ENCODE results near the gene FAM236C. TPM values are rescaled to one million over a fixed set of nuclear protein-coding genes. Genes with fewer than 3 reads are reported as not detected.
"Not testable (repeated sequence)": the region's sequence is repeated elsewhere in the genome, so short reads cannot be mapped to it uniquely, and the experiment has no call there.

FAM236C gene
- total RNA-seq, result not detected
- not detected for polyA plus RNA-seq

- intact Hi-C loops (cut with micrococcal nuclease); H3K4me1 ChIP-seq (ENCODE audit: insufficient read depth, low read length); H3K4me1 Mint-ChIP-seq; H3K9me3 ChIP-seq (ENCODE audit: control insufficient read depth in 1 of 2, low read length in 2 of 2); H3K27ac ChIP-seq (ENCODE audit: low read depth, low read length); DNase-seq; H3K4me3 Mint-ChIP-seq; H3K4me3 ChIP-seq (ENCODE audit: low read length in 2 of 2); H3K27me3 Mint-ChIP-seq; POLR2A ChIA-PET (ENCODE audit: partially characterized antibody); H3K27me3 ChIP-seq (ENCODE audit: insufficient read depth, low read length); H3K36me3 Mint-ChIP-seq; H3K36me3 ChIP-seq (ENCODE audit: insufficient read depth, low read length); CTCF ChIA-PET (ENCODE audit: partially characterized antibody); H3K27ac Mint-ChIP-seq; H3K9me3 Mint-ChIP-seq: not testable (repeated sequence)
Measured at GRCh38 chrX:72912315-72912714, at the start of gene FAM236C. Gene FAM236C (plus strand): TSS chrX:72912615. CDS start chrX:72912715, 100 bp downstream.

DNA sequence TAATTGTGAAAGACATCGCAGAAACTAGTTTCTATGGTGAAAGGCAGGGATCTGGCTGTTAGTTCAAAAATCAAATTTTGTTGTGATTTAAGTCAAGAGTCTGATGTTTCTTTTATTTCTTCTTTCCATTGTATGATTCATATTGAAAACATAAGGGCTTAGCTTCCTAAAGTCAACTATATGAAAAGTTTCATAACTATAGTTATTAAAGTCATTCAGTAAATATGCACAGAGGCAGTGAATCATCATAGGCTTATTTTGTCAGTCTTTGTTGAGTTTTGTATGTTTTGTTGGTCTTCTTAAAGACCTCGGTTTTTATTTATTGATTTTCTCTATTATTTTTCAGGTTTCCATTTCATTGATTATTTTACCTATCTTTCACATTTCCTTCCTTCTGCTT, 29.5 kb upstream of the FAM236C start:
- intact Hi-C loops (cut with micrococcal nuclease); H3K27me3 Mint-ChIP-seq; DNase-seq; H3K9me3 ChIP-seq (ENCODE audit: control insufficient read depth in 1 of 2, low read length in 2 of 2); H3K27ac Mint-ChIP-seq; POLR2A ChIA-PET (ENCODE audit: partially characterized antibody); H3K36me3 Mint-ChIP-seq; H3K36me3 ChIP-seq (ENCODE audit: insufficient read depth, low read length); H3K4me1 Mint-ChIP-seq; CTCF ChIA-PET (ENCODE audit: partially characterized antibody); H3K4me1 ChIP-seq (ENCODE audit: insufficient read depth, low read length); H3K27ac ChIP-seq (ENCODE audit: low read depth, low read length); H3K27me3 ChIP-seq (ENCODE audit: insufficient read depth, low read length); H3K4me3 ChIP-seq (ENCODE audit: low read length in 2 of 2); H3K4me3 Mint-ChIP-seq; H3K9me3 Mint-ChIP-seq: not testable (repeated sequence)

DNA sequence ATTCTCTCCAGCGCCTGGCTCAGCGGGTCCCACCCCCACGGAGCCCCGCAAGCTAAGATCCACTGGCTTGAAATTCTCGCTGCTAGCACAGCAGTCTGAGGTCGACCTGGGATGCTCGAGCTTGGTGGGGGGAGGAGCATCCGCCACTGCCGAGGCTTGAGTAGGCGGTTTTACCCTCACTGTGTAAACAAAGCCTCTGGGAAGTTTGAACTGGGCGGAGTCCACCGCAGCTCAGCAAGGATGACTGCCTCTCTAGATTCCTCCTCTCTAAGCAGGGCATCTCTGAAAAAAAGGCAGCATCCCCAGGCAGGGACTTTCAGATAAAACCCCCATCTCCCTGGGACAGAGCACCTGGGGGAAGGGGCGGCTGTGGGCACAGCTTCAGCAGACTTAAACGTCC, 22.7 kb upstream of the FAM236C start:
- H3K27me3 ChIP-seq (ENCODE audit: insufficient read depth, low read length); H3K4me3 Mint-ChIP-seq; H3K4me1 Mint-ChIP-seq; H3K4me1 ChIP-seq (ENCODE audit: insufficient read depth, low read length); H3K27ac ChIP-seq (ENCODE audit: low read depth, low read length); H3K27me3 Mint-ChIP-seq; DNase-seq; H3K4me3 ChIP-seq (ENCODE audit: low read length in 2 of 2); H3K36me3 ChIP-seq (ENCODE audit: insufficient read depth, low read length); CTCF ChIA-PET (ENCODE audit: partially characterized antibody); H3K36me3 Mint-ChIP-seq; POLR2A ChIA-PET (ENCODE audit: partially characterized antibody); H3K27ac Mint-ChIP-seq; H3K9me3 ChIP-seq (ENCODE audit: control insufficient read depth in 1 of 2, low read length in 2 of 2); H3K9me3 Mint-ChIP-seq; intact Hi-C loops (cut with micrococcal nuclease): not testable (repeated sequence)

DNA sequence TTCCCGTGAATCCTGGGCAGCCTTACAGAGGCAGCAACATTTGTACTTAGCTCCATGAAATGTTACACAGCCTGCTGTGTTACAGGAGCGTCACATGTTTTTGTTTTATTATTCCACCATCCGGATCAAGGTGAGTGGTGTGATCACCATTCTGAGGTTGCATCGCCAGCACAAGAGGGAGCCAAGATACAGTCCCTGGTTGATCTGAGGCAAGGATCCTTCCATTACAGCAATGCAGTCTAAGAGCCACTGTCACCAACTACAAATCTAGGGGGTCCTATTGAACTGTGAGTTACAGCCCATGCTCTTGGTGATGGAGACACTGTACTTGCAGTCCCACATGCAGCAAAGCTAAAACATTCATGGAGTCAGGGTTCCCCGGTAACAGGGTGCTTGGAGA, 3.7 kb downstream of the FAM236C start:
- intact Hi-C loops (cut with micrococcal nuclease); H3K27ac Mint-ChIP-seq; H3K27me3 Mint-ChIP-seq: not testable (repeated sequence)

DNA sequence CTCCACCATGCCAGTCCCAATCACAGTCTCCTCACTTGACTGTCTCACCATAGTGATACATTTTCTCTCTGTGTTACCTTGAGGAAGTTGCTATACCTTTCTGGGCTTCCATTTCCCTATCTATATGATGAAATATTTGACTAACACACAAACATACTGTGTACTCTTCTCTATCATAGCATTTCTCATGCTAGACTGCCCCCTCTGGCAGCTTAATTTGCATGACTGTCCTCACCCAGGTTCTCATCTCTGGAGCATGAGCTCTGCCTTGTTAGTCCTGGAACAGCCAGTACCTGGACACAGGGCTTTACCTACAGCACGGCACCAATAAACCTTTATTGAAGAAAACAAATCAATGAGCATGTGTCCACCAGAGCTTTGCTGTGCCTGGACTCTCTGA, 19.9 kb downstream of the FAM236C start:
- H3K9me3 Mint-ChIP-seq; H3K36me3 ChIP-seq (ENCODE audit: insufficient read depth, low read length); CTCF ChIA-PET (ENCODE audit: partially characterized antibody); H3K36me3 Mint-ChIP-seq; POLR2A ChIA-PET (ENCODE audit: partially characterized antibody); H3K27ac Mint-ChIP-seq; H3K4me1 ChIP-seq (ENCODE audit: insufficient read depth, low read length); H3K4me3 Mint-ChIP-seq; H3K27me3 ChIP-seq (ENCODE audit: insufficient read depth, low read length); H3K4me3 ChIP-seq (ENCODE audit: low read length in 2 of 2); H3K27me3 Mint-ChIP-seq; DNase-seq; H3K27ac ChIP-seq (ENCODE audit: low read depth, low read length); H3K9me3 ChIP-seq (ENCODE audit: control insufficient read depth in 1 of 2, low read length in 2 of 2); H3K4me1 Mint-ChIP-seq; intact Hi-C loops (cut with micrococcal nuclease): not testable (repeated sequence)

More for the DNA sequence above, 3.7 kb downstream of the FAM236C start:
- POLR2A ChIA-PET (ENCODE audit: partially characterized antibody); H3K36me3 Mint-ChIP-seq; H3K27ac ChIP-seq (ENCODE audit: low read depth, low read length); H3K27me3 ChIP-seq (ENCODE audit: insufficient read depth, low read length); H3K4me1 ChIP-seq (ENCODE audit: insufficient read depth, low read length); H3K4me3 Mint-ChIP-seq; H3K9me3 Mint-ChIP-seq; H3K36me3 ChIP-seq (ENCODE audit: insufficient read depth, low read length); H3K9me3 ChIP-seq (ENCODE audit: control insufficient read depth in 1 of 2, low read length in 2 of 2); DNase-seq; H3K4me1 Mint-ChIP-seq; CTCF ChIA-PET (ENCODE audit: partially characterized antibody); H3K4me3 ChIP-seq (ENCODE audit: low read length in 2 of 2): not testable (repeated sequence)

GRCh38 chrX:72936455-72936854, 24.0 kb downstream of the FAM236C start:
- H3K9me3 ChIP-seq (ENCODE audit: control insufficient read depth in 1 of 2, low read length in 2 of 2); H3K4me1 Mint-ChIP-seq; H3K27ac Mint-ChIP-seq; H3K27me3 Mint-ChIP-seq; DNase-seq; POLR2A ChIA-PET (ENCODE audit: partially characterized antibody); H3K4me3 ChIP-seq (ENCODE audit: low read length in 2 of 2); H3K4me3 Mint-ChIP-seq; H3K27me3 ChIP-seq (ENCODE audit: insufficient read depth, low read length); H3K9me3 Mint-ChIP-seq; H3K36me3 ChIP-seq (ENCODE audit: insufficient read depth, low read length); H3K36me3 Mint-ChIP-seq; CTCF ChIA-PET (ENCODE audit: partially characterized antibody); intact Hi-C loops (cut with micrococcal nuclease); H3K27ac ChIP-seq (ENCODE audit: low read depth, low read length); H3K4me1 ChIP-seq (ENCODE audit: insufficient read depth, low read length): not testable (repeated sequence)

- H3K4me1 Mint-ChIP-seq; H3K27me3 Mint-ChIP-seq; H3K9me3 Mint-ChIP-seq; DNase-seq; CTCF ChIA-PET (ENCODE audit: partially characterized antibody); H3K36me3 ChIP-seq (ENCODE audit: insufficient read depth, low read length); H3K27me3 ChIP-seq (ENCODE audit: insufficient read depth, low read length); H3K9me3 ChIP-seq (ENCODE audit: control insufficient read depth in 1 of 2, low read length in 2 of 2); intact Hi-C loops (cut with micrococcal nuclease); H3K4me3 ChIP-seq (ENCODE audit: low read length in 2 of 2); H3K4me1 ChIP-seq (ENCODE audit: insufficient read depth, low read length); H3K27ac ChIP-seq (ENCODE audit: low read depth, low read length); H3K36me3 Mint-ChIP-seq; H3K4me3 Mint-ChIP-seq; H3K27ac Mint-ChIP-seq; POLR2A ChIA-PET (ENCODE audit: partially characterized antibody): not testable (repeated sequence)
Measured at GRCh38 chrX:72936882-72937455, 24.6 kb downstream of the FAM236C start.

- H3K36me3 Mint-ChIP-seq; H3K9me3 Mint-ChIP-seq; POLR2A ChIA-PET (ENCODE audit: partially characterized antibody); H3K4me3 Mint-ChIP-seq; CTCF ChIA-PET (ENCODE audit: partially characterized antibody); H3K27ac Mint-ChIP-seq; H3K36me3 ChIP-seq (ENCODE audit: insufficient read depth, low read length); H3K4me1 Mint-ChIP-seq; H3K9me3 ChIP-seq (ENCODE audit: control insufficient read depth in 1 of 2, low read length in 2 of 2); H3K4me1 ChIP-seq (ENCODE audit: insufficient read depth, low read length); H3K27me3 Mint-ChIP-seq; intact Hi-C loops (cut with micrococcal nuclease); DNase-seq; H3K4me3 ChIP-seq (ENCODE audit: low read length in 2 of 2); H3K27me3 ChIP-seq (ENCODE audit: insufficient read depth, low read length); H3K27ac ChIP-seq (ENCODE audit: low read depth, low read length): not testable (repeated sequence)
Measured at GRCh38 chrX:72937906-72938305, 25.5 kb downstream of the FAM236C start, which contains the start of gene FAM236A. Gene FAM236A (plus strand): TSS chrX:72938206. CDS start chrX:72938263, 57 bp downstream.

Measured in CD4-positive, alpha-beta memory T cell (primary cell).